GM19467 (cell line): ENCODE measurements around the gene SCAMP1.

Experiments used
- ATAC-seq: cut with Tn5 transposase; IDR thresholded peaks from one replicate; pipeline ENCODE4 v1.9.1; 2021; ENCODE audit warnings: mild to moderate bottlenecking, moderate library complexity; ENCODE audit not compliant: unreplicated experiment

The SCAMP1 gene

DNA sequence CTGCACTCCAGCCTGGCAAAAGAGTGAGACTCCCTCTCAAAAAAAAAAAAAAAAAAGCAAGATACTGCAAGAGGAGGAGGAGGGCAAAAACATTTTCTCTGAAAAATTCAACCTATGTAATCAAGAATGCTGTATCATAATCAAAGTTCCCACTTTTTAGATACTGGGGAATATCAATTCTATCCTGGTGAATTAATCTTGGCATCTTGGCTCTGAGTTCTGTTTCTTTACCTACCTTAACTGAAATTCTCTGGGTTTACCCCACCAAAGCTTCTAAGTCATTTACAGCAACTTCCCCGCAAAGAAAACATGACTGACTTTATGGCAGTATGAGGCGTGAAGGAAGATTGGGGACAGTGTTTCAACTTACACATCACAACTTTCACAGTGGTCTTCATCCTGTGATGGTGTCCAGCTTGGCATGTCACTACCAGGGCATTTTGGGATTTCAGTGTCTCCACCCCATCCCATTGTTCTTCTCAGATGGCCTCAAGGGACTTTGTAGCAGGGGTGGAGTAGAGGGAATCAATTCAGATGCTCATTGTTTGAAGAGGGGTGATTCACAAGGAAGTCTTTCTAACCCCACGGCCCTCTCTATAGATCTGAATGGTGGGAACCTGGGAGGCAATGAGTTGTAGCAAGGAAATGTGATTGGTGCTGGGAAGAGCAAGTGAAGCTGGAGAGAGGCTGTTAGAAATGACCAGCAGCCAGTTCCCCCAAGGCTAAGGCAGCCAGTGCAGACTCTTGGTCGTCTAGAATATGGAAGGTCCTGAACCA is 130.5 kb downstream of the SCAMP1 start:
- no peak for ATAC-seq

GRCh38 chr5:78492224-78492623 is 131.8 kb downstream of the SCAMP1 start:
- no peak for ATAC-seq

DNA sequence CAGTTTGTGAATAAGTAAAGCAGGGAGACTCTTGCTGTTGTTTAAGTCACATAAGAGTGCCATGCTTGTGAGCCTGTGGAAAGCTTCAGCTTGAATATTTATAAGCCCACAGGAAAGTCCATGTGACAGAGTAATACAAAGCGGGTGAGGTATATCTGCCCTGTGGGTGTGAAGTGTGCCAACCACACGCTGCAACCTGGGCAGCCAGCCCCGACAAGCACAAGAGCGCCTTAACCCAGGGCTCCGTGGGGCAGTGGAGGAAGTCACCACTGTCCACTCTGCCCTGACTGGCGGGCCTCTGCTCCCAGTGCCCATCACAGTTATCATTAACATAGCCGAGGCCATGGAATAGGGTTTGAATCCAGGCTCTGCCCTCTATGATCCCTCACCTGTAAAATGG is 132.2 kb downstream of the SCAMP1 start:
- no peak for ATAC-seq

- no peak for ATAC-seq
Measured at GRCh38 chr5:78495800-78496199, 135.4 kb downstream of the SCAMP1 start.

DNA sequence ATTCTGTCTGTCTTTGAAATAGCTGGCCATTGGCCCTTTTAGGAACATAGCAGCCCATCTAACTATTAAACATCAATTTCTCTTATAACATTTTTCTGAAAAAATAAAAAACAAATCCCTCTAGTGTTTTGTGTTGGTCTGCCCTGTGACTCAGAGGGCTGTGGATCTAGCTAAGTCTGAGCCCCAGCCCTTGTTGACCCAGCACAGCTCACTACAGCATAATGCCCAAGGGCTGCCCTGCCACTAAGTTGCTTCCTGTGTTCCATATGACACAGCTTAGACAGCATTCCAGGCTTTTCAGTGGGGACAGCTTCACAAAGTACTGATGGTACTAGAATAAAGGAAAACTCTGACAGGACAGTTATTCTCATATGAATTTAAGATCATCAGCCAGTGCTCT is 136.0 kb downstream of the SCAMP1 start:
- ATAC-seq = no peak

DNA sequence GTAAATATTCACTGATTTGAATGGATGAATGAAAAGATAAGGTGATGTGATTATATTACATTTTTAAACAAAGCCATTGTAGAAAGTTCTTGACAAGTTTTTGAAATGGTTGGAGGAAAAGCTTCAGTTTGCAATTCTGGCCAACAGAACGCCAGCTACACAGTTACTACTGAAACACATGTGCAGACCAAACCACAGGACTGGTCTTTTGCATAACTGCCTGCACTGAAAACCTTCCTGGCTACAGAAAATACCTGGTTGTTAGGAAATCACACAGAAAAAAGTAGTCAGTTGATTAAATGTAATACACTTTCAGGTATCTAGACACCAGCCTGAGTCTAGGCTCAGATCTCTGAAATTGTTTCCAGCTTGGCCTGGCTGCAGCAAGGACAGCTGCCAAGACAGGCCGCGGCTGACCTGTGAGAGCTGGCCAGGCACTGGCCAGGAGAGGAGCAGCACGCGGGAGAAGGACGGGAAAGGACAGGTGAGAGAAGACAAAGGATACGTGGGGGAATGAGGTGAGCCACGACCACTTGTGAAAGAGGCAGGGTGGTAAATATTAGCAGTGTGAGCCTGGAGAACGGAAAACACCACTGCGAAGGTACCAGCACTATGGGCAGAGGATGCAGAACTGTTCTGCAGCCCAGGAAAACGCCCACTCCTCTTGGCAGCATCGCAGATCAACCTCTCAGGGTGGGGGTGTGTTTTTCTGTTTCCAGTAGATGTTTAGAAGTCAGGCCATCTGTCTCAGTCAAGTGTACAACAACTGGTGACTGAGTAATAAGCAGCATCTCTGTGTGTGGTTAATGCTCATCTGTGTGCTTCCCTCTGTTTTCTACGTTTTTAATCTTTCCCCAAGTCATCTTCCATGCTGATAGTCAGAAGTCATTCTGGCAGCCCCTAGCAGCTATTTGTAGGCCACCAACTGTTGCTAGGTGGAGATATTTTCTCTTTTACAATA is 137.4 kb downstream of the SCAMP1 start:
- ATAC-seq = peak; percentile 44

DNA sequence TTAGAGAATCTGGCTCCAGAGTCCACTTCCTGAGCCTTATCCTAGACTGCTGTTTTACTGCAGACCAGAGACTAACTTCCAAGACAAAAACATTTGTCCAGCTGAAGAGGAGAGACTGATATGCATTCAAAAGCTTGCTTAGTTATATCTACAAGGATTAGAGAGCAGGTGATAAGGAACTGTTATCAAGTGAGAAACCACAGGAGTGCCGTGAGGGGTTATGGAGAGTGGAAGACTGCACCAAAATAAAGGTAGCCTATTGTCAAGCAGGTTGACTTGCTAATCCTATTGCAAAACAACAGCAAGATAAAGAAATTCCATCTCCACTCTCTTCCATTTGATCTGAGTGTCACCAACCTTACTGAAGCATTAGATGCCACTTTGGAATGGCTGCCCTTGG is 139.1 kb downstream of the SCAMP1 start:
- no peak for ATAC-seq

DNA sequence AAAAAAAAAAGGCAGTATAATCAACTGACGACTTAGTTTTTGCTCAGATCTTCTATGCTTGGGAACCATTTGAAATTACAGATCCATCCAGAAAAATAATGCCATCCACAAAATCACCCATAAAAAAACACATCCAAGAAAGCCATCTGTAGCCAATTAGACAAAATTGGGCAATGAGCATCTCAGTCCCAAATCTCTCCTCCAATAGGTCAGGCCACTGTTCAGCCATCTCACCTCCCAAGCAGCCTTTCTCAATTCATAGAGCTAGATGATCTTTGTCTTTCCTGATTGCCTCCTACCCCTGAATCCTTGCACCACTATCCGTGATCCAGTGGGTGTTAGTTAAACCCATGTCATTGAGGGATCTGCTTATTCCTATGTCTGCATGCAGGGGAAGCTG is 139.6 kb downstream of the SCAMP1 start:
- no peak for ATAC-seq

DNA sequence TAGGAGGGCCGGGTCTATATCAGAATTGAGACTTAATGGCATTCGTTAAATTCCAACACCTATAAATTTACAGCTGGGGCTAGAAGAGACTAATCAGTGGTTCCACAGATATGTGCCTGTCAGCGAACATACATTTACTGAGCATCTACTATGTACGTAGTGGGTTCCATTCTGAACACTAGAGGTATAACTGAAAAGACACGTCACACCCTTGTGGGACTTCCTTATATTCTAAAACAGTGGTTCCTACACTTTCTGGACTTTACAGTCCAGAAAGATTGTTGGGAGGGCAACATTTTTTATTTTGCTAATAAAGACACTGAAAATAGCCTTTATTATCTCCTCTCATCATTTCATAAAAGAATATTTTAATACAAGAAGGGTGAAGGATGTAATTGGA is 140.5 kb downstream of the SCAMP1 start:
- ATAC-seq = no peak

DNA sequence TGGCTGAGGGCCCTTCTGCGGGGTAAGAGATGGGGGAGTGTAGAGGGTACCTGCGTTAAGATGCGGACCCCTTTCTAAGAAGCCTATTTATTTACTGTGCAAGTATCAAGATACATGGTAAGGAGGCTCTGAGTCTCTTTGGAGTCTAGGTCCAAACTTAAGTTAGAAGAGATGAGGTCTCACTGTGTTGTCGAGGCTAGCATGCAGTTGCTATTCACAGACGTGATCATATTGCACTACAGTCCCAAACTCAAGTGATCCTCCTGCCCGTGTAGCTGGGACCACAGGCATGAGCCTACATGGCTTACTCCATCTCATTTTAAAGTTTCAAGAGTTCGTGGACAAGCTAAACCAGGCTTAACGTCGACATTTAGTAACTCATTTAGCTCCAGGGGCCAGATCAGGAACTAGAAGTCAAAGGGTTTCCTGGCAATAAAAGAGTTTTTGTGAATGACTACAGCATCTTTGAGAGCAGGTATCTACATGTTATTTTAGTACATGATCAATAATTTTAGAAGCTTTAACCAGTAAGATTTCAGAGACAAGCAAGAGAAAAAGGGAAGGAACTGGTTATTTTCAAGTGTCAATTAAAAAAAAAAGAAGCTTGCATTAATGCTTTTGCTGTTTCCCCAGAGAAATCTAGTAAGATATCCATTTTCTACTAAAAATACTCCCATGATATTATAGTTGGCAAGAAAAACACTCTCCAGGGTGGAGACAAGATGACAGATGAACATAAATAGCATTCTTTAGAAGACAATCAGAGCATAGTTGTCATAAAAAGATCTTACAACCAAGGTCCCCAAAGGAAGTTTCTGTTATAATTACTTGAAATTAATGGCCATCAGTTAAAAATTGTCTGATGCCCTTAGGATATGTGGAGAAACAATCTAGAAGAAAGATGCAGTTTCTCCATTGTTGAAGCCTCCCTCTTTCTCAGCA is 141.3 kb downstream of the SCAMP1 start:
- no peak for ATAC-seq

GRCh38 chr5:78503958-78504653 is 143.7 kb downstream of the SCAMP1 start:
- no peak for ATAC-seq

GRCh38 chr5:78504704-78505677 is 144.6 kb downstream of the SCAMP1 start:
- no peak for ATAC-seq

DNA sequence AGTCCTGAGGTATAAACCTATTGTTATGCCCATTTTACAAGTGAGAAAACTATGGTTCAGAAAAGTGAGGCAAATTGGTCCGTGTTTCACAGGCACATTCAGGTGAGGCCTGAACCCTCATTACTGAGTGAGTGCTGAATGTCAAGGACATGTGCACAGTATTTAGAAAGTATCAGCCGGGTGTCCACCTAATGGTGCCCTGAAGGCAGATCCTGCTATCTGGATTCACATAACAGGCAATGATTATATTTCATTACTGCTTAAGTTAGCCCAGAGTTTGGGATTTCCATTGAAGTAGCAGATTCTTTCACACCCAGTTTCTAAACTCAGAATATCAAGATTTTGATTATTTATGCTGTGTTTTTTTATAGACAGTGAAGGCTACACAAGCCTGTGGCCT is 145.4 kb downstream of the SCAMP1 start:
- ATAC-seq = no peak

GRCh38 chr5:78506261-78507024 is 146.0 kb downstream of the SCAMP1 start:
- ATAC-seq = no peak

GRCh38 chr5:78507531-78507930 is 147.1 kb downstream of the SCAMP1 start:
- no peak for ATAC-seq

DNA sequence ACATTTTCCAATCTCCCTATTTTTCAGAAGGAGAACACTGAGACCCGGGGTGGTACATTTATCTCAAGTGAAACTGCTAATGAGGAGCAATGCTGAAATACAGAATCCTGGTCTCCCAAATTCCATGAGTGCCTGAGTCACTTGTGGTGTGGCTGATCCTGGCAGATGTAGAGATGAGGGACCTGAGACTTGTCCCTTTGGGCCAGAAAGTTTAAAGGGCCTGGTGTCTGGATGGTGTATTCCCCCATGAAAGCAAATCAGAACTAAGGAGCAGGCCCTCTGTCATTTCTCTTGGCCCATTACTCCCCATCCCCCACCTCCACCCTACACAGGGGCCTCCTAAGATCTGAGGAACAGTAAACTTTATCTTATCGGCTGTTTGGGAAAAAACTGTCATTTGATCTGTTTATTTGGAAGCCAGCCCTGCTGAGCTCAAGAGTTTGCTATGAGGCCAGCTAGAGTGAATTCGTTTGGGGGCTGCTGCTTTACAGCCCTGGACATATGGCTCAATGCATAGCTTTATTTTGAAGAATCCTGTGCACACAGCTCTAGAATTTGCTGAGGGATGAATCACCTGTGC is 147.9 kb downstream of the SCAMP1 start:
- ATAC-seq = no peak

DNA sequence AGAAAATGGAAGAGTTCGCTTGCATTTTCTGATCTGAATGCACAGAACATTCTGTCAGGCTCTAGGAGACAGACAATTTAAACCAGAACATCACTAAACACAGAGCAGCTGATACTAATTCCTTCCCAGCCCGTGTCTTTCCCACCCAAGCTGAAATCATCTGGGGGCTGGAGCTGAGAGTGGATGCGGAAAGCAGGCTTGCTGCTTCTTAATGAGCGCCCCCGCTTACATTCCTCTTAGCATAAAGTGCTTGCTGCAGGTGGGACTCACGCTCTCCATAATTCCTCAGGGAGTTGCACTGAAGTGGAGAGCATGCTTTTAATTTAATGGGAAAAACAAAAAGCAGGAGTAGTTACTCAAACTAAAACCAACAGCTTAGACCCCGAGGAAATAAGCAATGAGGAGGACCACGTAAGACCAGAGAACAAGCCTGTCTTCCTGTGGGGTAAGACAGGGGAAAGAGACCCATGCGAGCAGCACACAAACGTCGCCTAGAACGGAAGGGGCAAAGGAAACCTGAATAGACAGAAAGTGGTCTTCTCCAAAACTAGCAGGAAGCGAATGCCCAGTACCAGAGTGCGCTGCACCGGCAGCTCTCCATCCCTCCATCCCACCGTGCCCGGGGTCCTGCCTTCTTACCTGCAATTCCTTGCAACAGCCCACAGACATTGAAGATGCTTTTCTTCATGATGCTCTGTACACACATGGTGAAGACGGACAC is 148.9 kb downstream of the SCAMP1 start:
- ATAC-seq = no peak
